Endothelial cell of umbilical vein (primary cell): ENCODE measurements around the gene SMAD9. TPM values are rescaled to one million over a fixed set of nuclear protein-coding genes. Genes with fewer than 3 reads are reported as not detected.

Experiments
- BruUV-seq: library from RNA; stranded (reverse); fragments of 400-500 nt; replicated peaks from 2 replicates; lab custom pipeline; 2021; lab: Mats Ljungman, UMichigan
- CTCF ChIA-PET: fragments of 300-600, 350-600 bp; sonication (Branson Sonifier 250); formaldehyde crosslinking; loops from one replicate; lab custom pipeline; 2021; ENCODE audit warnings: antibody characterized with exemption, inconsistent platforms; lab: Charles Lee
- POLR2A ChIA-PET: fragments of 300-600, 350-600 bp; sonication (Branson Sonifier 250); formaldehyde crosslinking; loops from one replicate; lab custom pipeline; 2021; ENCODE audit warnings: antibody characterized with exemption, inconsistent platforms; lab: Charles Lee
- DNase-seq: peaks from one replicate; pipeline ENCODE4 v3.0.0-alpha.2; 2011; ENCODE audit warnings: low read depth, low spot score
- FAIRE-seq: peaks from 2 replicates; lab custom pipeline; 2011; peaks lifted over from hg19 to GRCh38; lab: Jason Lieb, UNC
- H2AFZ ChIP-seq: 2 replicates; pipeline ENCODE4 v1.6.0; 2012; ENCODE audit warnings: low read depth, low read length, control low read depth, inconsistent platforms
- H3K27ac ChIP-seq: 2 replicates; pipeline ENCODE4 v1.5.1; 2011; ENCODE audit warnings: low read depth, mild to moderate bottlenecking, control low read depth, low read length, moderate library complexity; ENCODE audit not compliant: insufficient read depth
- H3K27me3 ChIP-seq, 2 experiments: 2 replicates each; pipeline versions ENCODE4 v1.6.0 to v1.6.1; 2011; ENCODE audit warnings: low read length in 2 of 2, mixed read lengths in 1 of 2; ENCODE audit not compliant: control insufficient read depth in 2 of 2, insufficient read depth in 2 of 2
- H3K36me3 ChIP-seq, 2 experiments: 2 replicates in 1 of 2; 3 replicates in 1 of 2; pipeline ENCODE4 v1.5.1; 2011; ENCODE audit warnings: low read length in 2 of 2, mild to moderate bottlenecking in 1 of 2, moderate library complexity in 1 of 2; ENCODE audit not compliant: control insufficient read depth in 2 of 2, insufficient read depth in 2 of 2; ENCODE audit errors: extremely low read depth in 1 of 2
- H3K4me1 ChIP-seq: 3 replicates; pipeline ENCODE4 v1.5.1; 2011; ENCODE audit warnings: mild to moderate bottlenecking, low read length; ENCODE audit not compliant: control insufficient read depth, insufficient read depth; ENCODE audit errors: extremely low read depth
- H3K4me2 ChIP-seq: 2 replicates; pipeline ENCODE4 v1.6.1; 2011; ENCODE audit warnings: low read length, control low read depth, mixed read lengths; ENCODE audit not compliant: insufficient read depth
- H3K4me3 ChIP-seq, 3 experiments: fragments of 200-600 bp in 1 of 3; sonication (generic), shearing (Covaris generic) in 1 of 3; replicated peaks in 1 of 3; 2 replicates each; pipeline ENCODE4 v1.5.1; 2011 to 2016; ENCODE audit warnings: control low read depth in 3 of 3, low read length in 3 of 3, mild to moderate bottlenecking in 2 of 3, inconsistent platforms in 1 of 3, low read depth in 1 of 3, moderate library complexity in 1 of 3; ENCODE audit not compliant: insufficient read depth in 1 of 3
- H3K79me2 ChIP-seq: 2 replicates; pipeline ENCODE4 v1.6.0; 2012; ENCODE audit warnings: low read length, inconsistent platforms; ENCODE audit not compliant: control insufficient read depth, insufficient read depth
- H3K9ac ChIP-seq: replicated peaks from 2 replicates; pipeline ENCODE3; 2011; ENCODE audit warnings: low read length, control low read depth; ENCODE audit not compliant: insufficient read depth; ENCODE audit errors: extremely low read depth
- H3K9me1 ChIP-seq: replicated peaks from 3 replicates; pipeline ENCODE4 v1.6.0; 2011; ENCODE audit warnings: mild to moderate bottlenecking, low read length; ENCODE audit not compliant: control insufficient read depth, insufficient read depth; ENCODE audit errors: extremely low read depth
- H3K9me3 ChIP-seq: replicated peaks from 2 replicates; pipeline ENCODE4 v1.5.1; 2012; ENCODE audit warnings: low read length, inconsistent platforms; ENCODE audit not compliant: control insufficient read depth, insufficient read depth
- H4K20me1 ChIP-seq: replicated peaks from 2 replicates; pipeline ENCODE3; 2011; ENCODE audit warnings: mild to moderate bottlenecking, low read length; ENCODE audit not compliant: control insufficient read depth, insufficient read depth; ENCODE audit errors: extremely low read depth
- CTCF ChIP-seq, 2 donors: IDR thresholded peaks; 1 replicate in 1 of 2; 2 replicates in 1 of 2; pipeline ENCODE4 v1.5.1; 2011; ENCODE audit warnings: low read length in 2 of 2, mild to moderate bottlenecking in 2 of 2, moderate library complexity in 2 of 2, control low read depth in 1 of 2, inconsistent platforms in 1 of 2, low read depth in 1 of 2; ENCODE audit not compliant: insufficient read depth in 1 of 2; ENCODE audit errors: extremely low read depth in 1 of 2
- EZH2 ChIP-seq: IDR thresholded peaks from 2 replicates; pipeline ENCODE4 v1.6.1; 2012; ENCODE audit warnings: borderline replicate concordance, low read depth, mild to moderate bottlenecking, moderate library complexity, low read length, inconsistent platforms; ENCODE audit not compliant: severe bottlenecking
- FOS ChIP-seq: IDR thresholded peaks from 2 replicates; pipeline ENCODE4 v1.6.1; 2011; ENCODE audit warnings: mild to moderate bottlenecking, low read length, moderate library complexity, borderline replicate concordance; ENCODE audit not compliant: insufficient read depth
- GATA2 ChIP-seq: IDR thresholded peaks from 2 replicates; pipeline ENCODE4 v1.7.0; 2011; ENCODE audit warnings: low read depth, mild to moderate bottlenecking, moderate library complexity, mixed read lengths, low read length; ENCODE audit not compliant: insufficient read length, insufficient read depth
- JUN ChIP-seq: IDR thresholded peaks from 2 replicates; pipeline ENCODE4 v1.6.1; 2011; ENCODE audit warnings: borderline replicate concordance, low read depth; ENCODE audit not compliant: insufficient read length, insufficient read depth
- MAX ChIP-seq: IDR thresholded peaks from 2 replicates; pipeline ENCODE4 v1.6.1; 2011; ENCODE audit not compliant: insufficient read depth, insufficient read length
- MYC ChIP-seq: IDR thresholded peaks from one replicate; pipeline ENCODE4 v1.6.1; 2011; ENCODE audit warnings: mild to moderate bottlenecking, low read depth, low read length
- POLR2A ChIP-seq: IDR thresholded peaks from 2 replicates; pipeline ENCODE4 v1.6.1; 2012; ENCODE audit warnings: low read depth, mild to moderate bottlenecking, control low read depth, low read length
- POLR2AphosphoS5 ChIP-seq: IDR thresholded peaks from 2 replicates; pipeline ENCODE4 v1.6.1; 2012; ENCODE audit warnings: low read depth, mild to moderate bottlenecking, control low read depth, low read length, moderate library complexity; ENCODE audit not compliant: insufficient read depth
- dilution Hi-C: fragments of 300-500 bp; cut with MboI; formaldehyde crosslinking; loops from one replicate; pipeline ENCODE4 v1.15.0; 2019; ENCODE audit warnings: low sequenced_read_pairs; ENCODE audit not compliant: extremely low pct_ligation_motif_present
- intact Hi-C: fragments of 100-400 bp; cut with micrococcal nuclease; formaldehyde crosslinking; loops from one replicate; pipeline ENCODE4 v1.10.0; 2022
- polyA plus RNA-seq, 4 experiments: library from polyadenylated mRNA; depleted of rRNA in 3 of 4; stranded (reverse) in 3 of 4; unstranded in 1 of 4; fragments of >200 nt; gene quantifications; 2 replicates each; pipeline versions ENCODE4 v1.2.1 to v1.2.3, GENCODE V29; 2011 to 2012; ENCODE audit warnings: missing spikeins in 1 of 4
- total RNA-seq: library from RNA; stranded (reverse); gene quantifications from 2 replicates; pipeline ENCODE4 v1.2.3, GENCODE V29; 2021

SMAD9 gene
- total and polyA plus RNA-seq, 2 donors (not counting 3 experiments of a cell fraction or from before 2014, with no cell fraction given): 2.2 to 4.2 TPM

GRCh38 chr13:36796052-36796451 is 124.0 kb downstream of the SMAD9 start:
- ChIA-PET POLR2A (no interaction called here), CTCF (no interaction called here)
- H3K27ac ChIP-seq: no peak overlapping the region
- FAIRE-seq (no peak), DNase-seq (no peak)
- intact Hi-C loops (no loop called here), dilution Hi-C loops (no loop called here)
- H3K4me1 ChIP-seq: no peaks in the 10 kb centered on the region
- no peaks in the 10 kb centered on the region for H3K9me3 ChIP-seq
- H3K79me2 ChIP-seq: no peaks in the 10 kb centered on the region
- TF ChIP-seq POLR2A: no peak
- TF ChIP-seq CTCF (IDR thresholded peaks at IDR 0.05; ENCODE audit: extremely low read depth in 1 of 2, insufficient read depth in 1 of 2, low read depth in 1 of 2, low read length in 2 of 2): no peak
- no peak overlapping the region for H2AFZ ChIP-seq
- BruUV-seq: no TSS peak
- H3K9me1 ChIP-seq: no peaks in the 10 kb centered on the region
- H3K4me2 ChIP-seq: no peak overlapping the region
- H3K4me3 ChIP-seq: no peak overlapping the region
- H4K20me1 ChIP-seq: no peaks in the 10 kb centered on the region
- peaks cover 2 to 3% of the 10 kb centered on the region in 2 experiments for H3K27me3 ChIP-seq
- H3K36me3 ChIP-seq: no peaks in the 10 kb centered on the region
- H3K9ac ChIP-seq: no peak overlapping the region

- BruUV-seq: no TSS peak
- CTCF ChIA-PET: no interaction called here
- H3K79me2 ChIP-seq: no peaks in the 10 kb centered on the region
- no peaks in the 10 kb centered on the region for H3K4me1 ChIP-seq
- no peaks in the 10 kb centered on the region for H4K20me1 ChIP-seq
- no peaks in the 10 kb centered on the region for H3K36me3 ChIP-seq
- H3K4me3 ChIP-seq: no peak overlapping the region
- no peaks in the 10 kb centered on the region for H3K9me3 ChIP-seq
- H2AFZ ChIP-seq: no peak overlapping the region
- TF ChIP-seq CTCF (IDR thresholded peaks at IDR 0.05; ENCODE audit: extremely low read depth in 1 of 2, insufficient read depth in 1 of 2, low read depth in 1 of 2, low read length in 2 of 2) (no peak), EZH2 (no peak), MAX (no peak), POLR2A (no peak), JUN (no peak), MYC (no peak), POLR2AphosphoS5 (no peak), GATA2 (no peak), FOS (no peak)
- no peak overlapping the region for H3K4me2 ChIP-seq
- POLR2A ChIA-PET: no interaction called here
- intact Hi-C loops: no loop called here
- no peak for DNase-seq
- no peak overlapping the region for H3K27ac ChIP-seq
- H3K27me3 ChIP-seq: peaks cover 2 to 3% of the 10 kb centered on the region in 2 experiments
- dilution Hi-C loops: no loop called here
- FAIRE-seq: no peak
- no peaks in the 10 kb centered on the region for H3K9me1 ChIP-seq
- H3K9ac ChIP-seq: no peak overlapping the region
Observed at GRCh38 chr13:36795463-36795862, 124.6 kb downstream of the SMAD9 start.
